Panc1 (cell line): Measurements from ENCODE around the gene GMPR2. TPM values are rescaled to one million over a fixed set of nuclear protein-coding genes. Genes with fewer than 3 reads are reported as not detected.

ENCODE experiments used
- ATAC-seq: fragments of 200-7000 bp; cut with Tn5 transposase; 2 replicates; pipeline ENCODE4 v1.9.1; 2020; ENCODE audit warnings: mild to moderate bottlenecking, moderate library complexity
- BruUV-seq: library from RNA; stranded (reverse); fragments of 400-500 nt; replicated peaks from 2 replicates; lab custom pipeline; 2021; lab: Mats Ljungman, UMichigan
- CTCF ChIA-PET: fragments of 300-600 bp; sonication (Branson Sonifier 250); formaldehyde crosslinking; loops from one replicate; lab custom pipeline; 2022; ENCODE audit warnings: antibody characterized with exemption; lab: Charles Lee
- POLR2A ChIA-PET: fragments of 300-600 bp; sonication (Branson Sonifier 250); formaldehyde crosslinking; loops from one replicate; lab custom pipeline; 2022; ENCODE audit warnings: antibody characterized with exemption; lab: Charles Lee
- DNase-seq: peaks from one replicate; pipeline ENCODE4 v3.0.0-alpha.2; 2010; ENCODE audit warnings: low read depth, low spot score
- H3K27ac ChIP-seq: 2 replicates; pipeline ENCODE4 v1.5.1; 2011; ENCODE audit warnings: mild to moderate bottlenecking, low read length, inconsistent platforms
- H3K27me3 ChIP-seq: fragments of 200-500 bp; sonication (Bioruptor generic); 2 replicates; pipeline ENCODE4 v1.6.0; 2014; ENCODE audit warnings: low read length, inconsistent platforms; ENCODE audit not compliant: control insufficient read depth, insufficient read depth
- H3K36me3 ChIP-seq: fragments of 200-500 bp; sonication (Bioruptor generic); 2 replicates; pipeline ENCODE4 v1.5.1; 2014; ENCODE audit warnings: inconsistent platforms, mild to moderate bottlenecking, low read length, moderate library complexity; ENCODE audit not compliant: control insufficient read depth, insufficient read depth
- H3K4me1 ChIP-seq: 2 replicates; pipeline ENCODE4 v1.5.1; 2011; ENCODE audit warnings: inconsistent platforms, mild to moderate bottlenecking, low read length, moderate library complexity; ENCODE audit not compliant: control insufficient read depth, insufficient read depth
- H3K4me3 ChIP-seq, 2 experiments: 2 replicates each; pipeline ENCODE4 v1.5.1; 2011 to 2012; ENCODE audit warnings: low read depth in 2 of 2, low read length in 2 of 2, mild to moderate bottlenecking in 2 of 2, inconsistent platforms in 1 of 2, moderate library complexity in 1 of 2
- H3K9me3 ChIP-seq: fragments of 200-500 bp; sonication (Bioruptor generic); 2 replicates; pipeline ENCODE4 v1.5.1; 2014; ENCODE audit warnings: low read depth, mild to moderate bottlenecking, inconsistent platforms, low read length, moderate library complexity; ENCODE audit not compliant: control insufficient read depth, insufficient read depth
- CTCF ChIP-seq: fragments of 450-650 bp; IDR thresholded peaks from 2 replicates; pipeline ENCODE4 v1.5.1; 2017; ENCODE audit warnings: mild to moderate bottlenecking
- POLR2AphosphoS5 ChIP-seq: IDR thresholded peaks from 2 replicates; pipeline ENCODE4 v1.6.1; 2012; ENCODE audit warnings: mild to moderate bottlenecking, low read depth, low read length, moderate library complexity
- REST ChIP-seq, 2 experiments: IDR thresholded peaks; 2 replicates each; pipeline ENCODE4 v1.6.1; 2011 to 2012; ENCODE audit warnings: low read depth in 2 of 2, control low read depth in 1 of 2, low read length in 1 of 2, mild to moderate bottlenecking in 1 of 2, moderate library complexity in 1 of 2; ENCODE audit not compliant: insufficient read depth in 1 of 2
- SIN3A ChIP-seq: IDR thresholded peaks from 2 replicates; pipeline ENCODE4 v1.6.1; 2012; ENCODE audit warnings: low read depth, mild to moderate bottlenecking, low read length, moderate library complexity, borderline replicate concordance; ENCODE audit not compliant: insufficient read depth
- TCF7L2 ChIP-seq: IDR thresholded peaks from 2 replicates; pipeline ENCODE4 v1.6.1; 2011; ENCODE audit warnings: mild to moderate bottlenecking, low read depth, low read length, inconsistent platforms
- in situ Hi-C: cut with HindIII; loops from 2 replicates; pipeline ENCODE4 v1.10.0; 2016; ENCODE audit warnings: low sequenced_read_pairs, low pct_unique_long_range_greater_than_20kb
- intact Hi-C: fragments of 100-400 bp; cut with micrococcal nuclease; formaldehyde crosslinking; loops from one replicate; pipeline ENCODE4 v1.10.0; 2022; ENCODE audit not compliant: unreplicated experiment
- total RNA-seq: library from RNA; stranded (reverse); gene quantifications from one replicate; pipeline ENCODE4 v1.2.1, GENCODE V29; 2021; ENCODE audit not compliant: unreplicated experiment

GMPR2 gene
- total RNA-seq, 1 experiment from 2014 or later = 45.9 TPM

- POLR2A ChIA-PET = no interaction called here
- BruUV-seq = no TSS peak
- ATAC-seq = no peak
- no peaks in the 10 kb centered on the region for H3K9me3 ChIP-seq
- no peaks in the 10 kb centered on the region for H3K27me3 ChIP-seq
- no peak overlapping the region for H3K4me3 ChIP-seq
- CTCF ChIA-PET = interaction anchor here (0.5 kb wide), 1 partner anchor 280 kb away, joined by 3 read pairs; no protein-coding TSS in a partner anchor
- H3K27ac ChIP-seq = no peak overlapping the region
- no peak for DNase-seq
- intact Hi-C loops = no loop called here
- no peaks in the 10 kb centered on the region for H3K36me3 ChIP-seq
- in situ Hi-C loops = no loop called here
- TF ChIP-seq CTCF (no peak), POLR2AphosphoS5 (no peak), REST (IDR thresholded peaks at IDR 0.05; ENCODE audit: insufficient read depth in 1 of 2, low read depth in 2 of 2, low read length in 1 of 2) (no peak), SIN3A (no peak), TCF7L2 (no peak)
- H3K4me1 ChIP-seq = no peaks in the 10 kb centered on the region
Observed at GRCh38 chr14:24261969-24262327, 29.2 kb downstream of the GMPR2 start.

GRCh38 chr14:24262821-24263733 lies 30.3 kb downstream of the GMPR2 start, which contains the start of gene TGM1:
Gene TGM1 (minus strand): TSS chr14:24263177. CDS start chr14:24262352, 825 bp downstream.
- Histone ChIP-seq H3K36me3 (no peaks in the 10 kb centered on the region), H3K27me3 (no peaks in the 10 kb centered on the region), H3K4me3 (no peak within 1 kb of the TSS), H3K27ac (no peak within 1 kb of the TSS), H3K9me3 (no peaks in the 10 kb centered on the region), H3K4me1 (no peaks in the 10 kb centered on the region)
- ChIA-PET CTCF (no interaction called here), POLR2A (no interaction called here)
- DNase-seq (no peak), ATAC-seq (no peak)
- TF ChIP-seq CTCF = no peak
- no peak for TF ChIP-seq REST (IDR thresholded peaks at IDR 0.05; ENCODE audit: insufficient read depth in 1 of 2, low read depth in 2 of 2, low read length in 1 of 2)
- no peak for TF ChIP-seq SIN3A
- TF ChIP-seq POLR2AphosphoS5 = no peak
- TF ChIP-seq TCF7L2 = no peak
- intact Hi-C loops (no loop called here), in situ Hi-C loops (no loop called here)
- BruUV-seq = no TSS peak
